Measurements from ENCODE around the gene PSMC3.

The PSMC3 gene

GRCh38 chr11:47426062-47426956, at the start of gene PSMC3:
Gene PSMC3, minus strand, starts transcription at chr11:47426439. Its CDS starts 160 bp downstream, at chr11:47426279.
- Histone ChIP-seq H3K9me3 (ENCODE audit: control insufficient read depth, insufficient read depth, low read depth, low read length) (no peaks in the 10 kb centered on the region), H3K4me3 (ENCODE audit: low read depth, low read length) (peak within 1 kb of the TSS; percentile 79), H3K27ac (ENCODE audit: low read depth, low read length) (peak within 1 kb of the TSS; percentile 99), H3K9ac (ENCODE audit: low read length) (peak within 1 kb of the TSS; percentile 100), H3K36me3 (ENCODE audit: control insufficient read depth, insufficient read depth, low read length) (peaks cover 38% of the 10 kb centered on the region), H3K27me3 (ENCODE audit: control insufficient read depth, insufficient read depth, low read length) (no peaks in the 10 kb centered on the region), H3K4me1 (ENCODE audit: control insufficient read depth, insufficient read depth, low read length) (no peaks in the 10 kb centered on the region)

- H3K4me3 ChIP-seq (ENCODE audit: low read depth, low read length) = no peak overlapping the region
- peaks cover 35% of the 10 kb centered on the region for H3K4me1 ChIP-seq (ENCODE audit: control insufficient read depth, insufficient read depth, low read length)
- H3K9ac ChIP-seq (ENCODE audit: low read length) = no peak overlapping the region
- no peaks in the 10 kb centered on the region for H3K9me3 ChIP-seq (ENCODE audit: control insufficient read depth, insufficient read depth, low read depth, low read length)
- no peak overlapping the region for H3K27ac ChIP-seq (ENCODE audit: low read depth, low read length)
- H3K27me3 ChIP-seq (ENCODE audit: control insufficient read depth, insufficient read depth, low read length) = no peaks in the 10 kb centered on the region
- H3K36me3 ChIP-seq (ENCODE audit: control insufficient read depth, insufficient read depth, low read length) = peaks cover 78% of the 10 kb centered on the region
Measured at GRCh38 chr11:47470671-47471070, 44.4 kb upstream of the PSMC3 start.

GRCh38 chr11:47469361-47470179, 43.3 kb upstream of the PSMC3 start:
- peaks cover 35% of the 10 kb centered on the region for H3K4me1 ChIP-seq (ENCODE audit: control insufficient read depth, insufficient read depth, low read length)
- H3K4me3 ChIP-seq (ENCODE audit: low read depth, low read length) = no peak overlapping the region
- 0 out of 2 replicates have a peak overlapping the region, but pooled peaks have one; percentile 60 for H3K27ac ChIP-seq (ENCODE audit: low read depth, low read length)
- H3K36me3 ChIP-seq (ENCODE audit: control insufficient read depth, insufficient read depth, low read length) = peaks cover 70% of the 10 kb centered on the region
- no peak overlapping the region for H3K9ac ChIP-seq (ENCODE audit: low read length)
- no peaks in the 10 kb centered on the region for H3K9me3 ChIP-seq (ENCODE audit: control insufficient read depth, insufficient read depth, low read depth, low read length)
- H3K27me3 ChIP-seq (ENCODE audit: control insufficient read depth, insufficient read depth, low read length) = no peaks in the 10 kb centered on the region

GRCh38 chr11:47468598-47469214, 42.5 kb upstream of the PSMC3 start:
- H3K27ac ChIP-seq (ENCODE audit: low read depth, low read length) = 0 out of 2 replicates have a peak overlapping the region, but pooled peaks have one; percentile 60
- H3K4me1 ChIP-seq (ENCODE audit: control insufficient read depth, insufficient read depth, low read length) = peaks cover 35% of the 10 kb centered on the region
- H3K9me3 ChIP-seq (ENCODE audit: control insufficient read depth, insufficient read depth, low read depth, low read length) = no peaks in the 10 kb centered on the region
- H3K27me3 ChIP-seq (ENCODE audit: control insufficient read depth, insufficient read depth, low read length) = no peaks in the 10 kb centered on the region
- peaks cover 64% of the 10 kb centered on the region for H3K36me3 ChIP-seq (ENCODE audit: control insufficient read depth, insufficient read depth, low read length)
- no peak overlapping the region for H3K4me3 ChIP-seq (ENCODE audit: low read depth, low read length)
- no peak overlapping the region for H3K9ac ChIP-seq (ENCODE audit: low read length)

- Histone ChIP-seq H3K4me1 (ENCODE audit: control insufficient read depth, insufficient read depth, low read length) (peaks cover 35% of the 10 kb centered on the region), H3K4me3 (ENCODE audit: low read depth, low read length) (no peak overlapping the region), H3K27ac (ENCODE audit: low read depth, low read length) (peak overlapping the region; percentile 16; the same call in 1 of the 2 replicates), H3K27me3 (ENCODE audit: control insufficient read depth, insufficient read depth, low read length) (no peaks in the 10 kb centered on the region), H3K9ac (ENCODE audit: low read length) (no peak overlapping the region), H3K36me3 (ENCODE audit: control insufficient read depth, insufficient read depth, low read length) (peaks cover 51% of the 10 kb centered on the region), H3K9me3 (ENCODE audit: control insufficient read depth, insufficient read depth, low read depth, low read length) (no peaks in the 10 kb centered on the region)
Measured at GRCh38 chr11:47467357-47467756, 41.1 kb upstream of the PSMC3 start.

- no peak overlapping the region for H3K27ac ChIP-seq (ENCODE audit: low read depth, low read length)
- no peaks in the 10 kb centered on the region for H3K27me3 ChIP-seq (ENCODE audit: control insufficient read depth, insufficient read depth, low read length)
- H3K4me1 ChIP-seq (ENCODE audit: control insufficient read depth, insufficient read depth, low read length) = peaks cover 37% of the 10 kb centered on the region
- no peak overlapping the region for H3K9ac ChIP-seq (ENCODE audit: low read length)
- no peak overlapping the region for H3K4me3 ChIP-seq (ENCODE audit: low read depth, low read length)
- peaks cover 50% of the 10 kb centered on the region for H3K36me3 ChIP-seq (ENCODE audit: control insufficient read depth, insufficient read depth, low read length)
- no peaks in the 10 kb centered on the region for H3K9me3 ChIP-seq (ENCODE audit: control insufficient read depth, insufficient read depth, low read depth, low read length)
Measured at GRCh38 chr11:47466701-47467250, 40.5 kb upstream of the PSMC3 start.

- Histone ChIP-seq H3K36me3 (ENCODE audit: control insufficient read depth, insufficient read depth, low read length) (peaks cover 46% of the 10 kb centered on the region), H3K4me1 (ENCODE audit: control insufficient read depth, insufficient read depth, low read length) (peaks cover 37% of the 10 kb centered on the region), H3K9me3 (ENCODE audit: control insufficient read depth, insufficient read depth, low read depth, low read length) (no peaks in the 10 kb centered on the region), H3K4me3 (ENCODE audit: low read depth, low read length) (no peak overlapping the region), H3K27ac (ENCODE audit: low read depth, low read length) (no peak overlapping the region), H3K9ac (ENCODE audit: low read length) (no peak overlapping the region), H3K27me3 (ENCODE audit: control insufficient read depth, insufficient read depth, low read length) (no peaks in the 10 kb centered on the region)
Measured at GRCh38 chr11:47466201-47466600, 40.0 kb upstream of the PSMC3 start.

- H3K36me3 ChIP-seq (ENCODE audit: control insufficient read depth, insufficient read depth, low read length) = peaks cover 35% of the 10 kb centered on the region
- no peak overlapping the region for H3K9ac ChIP-seq (ENCODE audit: low read length)
- peaks cover 32% of the 10 kb centered on the region for H3K4me1 ChIP-seq (ENCODE audit: control insufficient read depth, insufficient read depth, low read length)
- no peak overlapping the region for H3K27ac ChIP-seq (ENCODE audit: low read depth, low read length)
- H3K4me3 ChIP-seq (ENCODE audit: low read depth, low read length) = no peak overlapping the region
- H3K27me3 ChIP-seq (ENCODE audit: control insufficient read depth, insufficient read depth, low read length) = no peaks in the 10 kb centered on the region
- H3K9me3 ChIP-seq (ENCODE audit: control insufficient read depth, insufficient read depth, low read depth, low read length) = no peaks in the 10 kb centered on the region
Measured at GRCh38 chr11:47464483-47464882, 38.2 kb upstream of the PSMC3 start.

- Histone ChIP-seq H3K9me3 (ENCODE audit: control insufficient read depth, insufficient read depth, low read depth, low read length) (no peaks in the 10 kb centered on the region), H3K4me1 (ENCODE audit: control insufficient read depth, insufficient read depth, low read length) (peaks cover 8% of the 10 kb centered on the region), H3K27ac (ENCODE audit: low read depth, low read length) (no peak overlapping the region), H3K36me3 (ENCODE audit: control insufficient read depth, insufficient read depth, low read length) (peaks cover 21% of the 10 kb centered on the region), H3K27me3 (ENCODE audit: control insufficient read depth, insufficient read depth, low read length) (no peaks in the 10 kb centered on the region), H3K4me3 (ENCODE audit: low read depth, low read length) (no peak overlapping the region), H3K9ac (ENCODE audit: low read length) (no peak overlapping the region)
Measured at GRCh38 chr11:47461876-47462275, 35.6 kb upstream of the PSMC3 start.

- Histone ChIP-seq H3K9me3 (ENCODE audit: control insufficient read depth, insufficient read depth, low read depth, low read length) (no peaks in the 10 kb centered on the region), H3K27me3 (ENCODE audit: control insufficient read depth, insufficient read depth, low read length) (no peaks in the 10 kb centered on the region), H3K36me3 (ENCODE audit: control insufficient read depth, insufficient read depth, low read length) (peaks cover 21% of the 10 kb centered on the region), H3K4me3 (ENCODE audit: low read depth, low read length) (no peak overlapping the region), H3K9ac (ENCODE audit: low read length) (no peak overlapping the region), H3K27ac (ENCODE audit: low read depth, low read length) (no peak overlapping the region), H3K4me1 (ENCODE audit: control insufficient read depth, insufficient read depth, low read length) (peaks cover 5% of the 10 kb centered on the region; the same call in 1 of the 2 replicates)
Measured at GRCh38 chr11:47460571-47461235, 34.5 kb upstream of the PSMC3 start.
